ENCODE measurements around the gene LETMD1. TPM values are rescaled to one million over a fixed set of nuclear protein-coding genes. Genes with fewer than 3 reads are reported as not detected.

The LETMD1 gene
- total and polyA plus RNA-seq, 2 donors (not counting 1 experiment from before 2014, with no cell fraction given), result 94.7 to 101 TPM

- DNase-seq (no peak), ATAC-seq (ENCODE audit: low read depth) (no peak)
- no peak overlapping the region for H3K9ac ChIP-seq (ENCODE audit: low read length)
- no peak overlapping the region for H3K27ac ChIP-seq (ENCODE audit: low read length in 2 of 2)
- POLR2A ChIA-PET, result no interaction called here
- H3K36me3 ChIP-seq (replicated peaks in 1 of 2; ENCODE audit: control extremely low read depth in 1 of 2, control insufficient read depth in 1 of 2, extremely low read depth in 1 of 2, insufficient read depth in 2 of 2, low read length in 1 of 2), result peaks cover 11 to 48% of the 10 kb centered on the region in 2 experiments
- Mint-ChIP-seq H3K9me3 (ENCODE audit: insufficient read depth) (no peaks in the 10 kb centered on the region), H3K4me3 (no peak overlapping the region), H3K27me3 (no peaks in the 10 kb centered on the region), H3K27ac (no peak overlapping the region), H3K4me1 (no peaks in the 10 kb centered on the region)
- no peaks in the 10 kb centered on the region for H3K79me2 ChIP-seq (ENCODE audit: control insufficient read depth, insufficient read depth, low read length)
- CTCF ChIA-PET, result no interaction called here
- intact Hi-C loops (cut with micrococcal nuclease), result no loop called here
- TF ChIP-seq CTCF (IDR thresholded peaks at IDR 0.05) (no peak), EZH2 (IDR thresholded peaks at IDR 0.05; ENCODE audit: borderline replicate concordance, insufficient read depth, low read depth, low read length, poor library complexity, severe bottlenecking) (no peak)
- H3K27me3 ChIP-seq (replicated peaks in 1 of 4; ENCODE audit: control extremely low read depth in 1 of 4, control insufficient read depth in 3 of 4, insufficient read depth in 4 of 4, low read length in 3 of 4), result no peaks in the 10 kb centered on the region
- no peaks in the 10 kb centered on the region for H3K4me1 ChIP-seq (ENCODE audit: control insufficient read depth in 2 of 2, insufficient read depth in 2 of 2, low read length in 2 of 2)
- peaks cover 0 to 1% (median 0%) of the 10 kb centered on the region in 3 donors for H3K9me3 ChIP-seq (ENCODE audit: control extremely low read depth in 1 of 3, control insufficient read depth in 2 of 3, insufficient read depth in 1 of 3, low read length in 2 of 3)
- H4K20me1 ChIP-seq (ENCODE audit: control insufficient read depth, insufficient read depth, low read length, poor library complexity, severe bottlenecking), result no peaks in the 10 kb centered on the region
- WGBS (ENCODE audit: insufficient coverage), result 100% methylated on average over 1 of the region's 4 CpGs
- H2AFZ ChIP-seq (ENCODE audit: insufficient read depth, low read depth, low read length, poor library complexity, severe bottlenecking), result no peak overlapping the region
- no peak overlapping the region for H3K4me3 ChIP-seq (ENCODE audit: control extremely low read depth in 1 of 5, extremely low read depth in 1 of 5, insufficient read depth in 1 of 5, low read depth in 2 of 5, low read length in 4 of 5)
- H3K4me2 ChIP-seq (replicated peaks; ENCODE audit: low read depth, low read length, poor library complexity, severe bottlenecking), result no peak overlapping the region
Measured at GRCh38 chr12:50999093-50999492, 49.0 kb upstream of the LETMD1 start.

GRCh38 chr12:51000245-51000644 lies 47.9 kb upstream of the LETMD1 start:
- Histone ChIP-seq H3K27me3 (replicated peaks in 1 of 4; ENCODE audit: control extremely low read depth in 1 of 4, control insufficient read depth in 3 of 4, insufficient read depth in 4 of 4, low read length in 3 of 4) (no peaks in the 10 kb centered on the region), H3K4me1 (ENCODE audit: control insufficient read depth in 2 of 2, insufficient read depth in 2 of 2, low read length in 2 of 2) (no peaks in the 10 kb centered on the region), H3K27ac (ENCODE audit: low read length in 2 of 2) (no peak overlapping the region), H3K4me3 (ENCODE audit: control extremely low read depth in 1 of 5, extremely low read depth in 1 of 5, insufficient read depth in 1 of 5, low read depth in 2 of 5, low read length in 4 of 5) (no peak overlapping the region), H3K9ac (ENCODE audit: low read length) (no peak overlapping the region), H3K79me2 (ENCODE audit: control insufficient read depth, insufficient read depth, low read length) (no peaks in the 10 kb centered on the region), H3K4me2 (replicated peaks; ENCODE audit: low read depth, low read length, poor library complexity, severe bottlenecking) (no peak overlapping the region), H4K20me1 (ENCODE audit: control insufficient read depth, insufficient read depth, low read length, poor library complexity, severe bottlenecking) (no peaks in the 10 kb centered on the region), H3K9me3 (ENCODE audit: control extremely low read depth in 1 of 3, control insufficient read depth in 2 of 3, insufficient read depth in 1 of 3, low read length in 2 of 3) (peaks cover 0 to 1% (median 0%) of the 10 kb centered on the region in 3 donors), H2AFZ (ENCODE audit: insufficient read depth, low read depth, low read length, poor library complexity, severe bottlenecking) (no peak overlapping the region), H3K36me3 (replicated peaks in 1 of 2; ENCODE audit: control extremely low read depth in 1 of 2, control insufficient read depth in 1 of 2, extremely low read depth in 1 of 2, insufficient read depth in 2 of 2, low read length in 1 of 2) (peaks cover 11 to 54% of the 10 kb centered on the region in 2 experiments)
- ChIA-PET POLR2A (interaction anchor here (0.7 kb wide), 1 partner anchor 341 kb away, joined by 4 read pairs; no protein-coding TSS in a partner anchor), CTCF (no interaction called here)
- Mint-ChIP-seq H3K27me3 (no peaks in the 10 kb centered on the region), H3K4me3 (no peak overlapping the region), H3K27ac (no peak overlapping the region), H3K4me1 (no peaks in the 10 kb centered on the region), H3K9me3 (ENCODE audit: insufficient read depth) (no peaks in the 10 kb centered on the region)
- intact Hi-C loops (cut with micrococcal nuclease), result no loop called here
- ATAC-seq (ENCODE audit: low read depth) (no peak), DNase-seq (no peak)
- no peak for TF ChIP-seq CTCF (IDR thresholded peaks at IDR 0.05)
- TF ChIP-seq EZH2 (IDR thresholded peaks at IDR 0.05; ENCODE audit: borderline replicate concordance, insufficient read depth, low read depth, low read length, poor library complexity, severe bottlenecking), result no peak
- 100% methylated on average over 5 of the region's 7 CpGs for WGBS (ENCODE audit: insufficient coverage)

Measured in B cell (primary cell).